Fibroblast of mammary gland (primary cell): ENCODE data around the gene NEK4.
"Not testable (repeated sequence)": the region's sequence is repeated elsewhere in the genome, so short reads cannot be mapped to it uniquely, and the experiment has no call there.

ENCODE experiments used
- DNase-seq: peaks from one replicate; pipeline ENCODE4 v3.0.0-alpha.2; 2010; ENCODE audit warnings: low read depth
- H3K4me3 ChIP-seq: 2 replicates; pipeline ENCODE4 v1.5.1; 2011; ENCODE audit warnings: low read depth, mild to moderate bottlenecking, low read length, moderate library complexity; ENCODE audit not compliant: control insufficient read depth
- CTCF ChIP-seq: conservative IDR thresholded peaks from 2 replicates; pipeline ENCODE4 v1.5.1; 2011; ENCODE audit warnings: low read depth, low read length, inconsistent platforms; ENCODE audit not compliant: control insufficient read depth, insufficient read depth

NEK4 gene

DNA sequence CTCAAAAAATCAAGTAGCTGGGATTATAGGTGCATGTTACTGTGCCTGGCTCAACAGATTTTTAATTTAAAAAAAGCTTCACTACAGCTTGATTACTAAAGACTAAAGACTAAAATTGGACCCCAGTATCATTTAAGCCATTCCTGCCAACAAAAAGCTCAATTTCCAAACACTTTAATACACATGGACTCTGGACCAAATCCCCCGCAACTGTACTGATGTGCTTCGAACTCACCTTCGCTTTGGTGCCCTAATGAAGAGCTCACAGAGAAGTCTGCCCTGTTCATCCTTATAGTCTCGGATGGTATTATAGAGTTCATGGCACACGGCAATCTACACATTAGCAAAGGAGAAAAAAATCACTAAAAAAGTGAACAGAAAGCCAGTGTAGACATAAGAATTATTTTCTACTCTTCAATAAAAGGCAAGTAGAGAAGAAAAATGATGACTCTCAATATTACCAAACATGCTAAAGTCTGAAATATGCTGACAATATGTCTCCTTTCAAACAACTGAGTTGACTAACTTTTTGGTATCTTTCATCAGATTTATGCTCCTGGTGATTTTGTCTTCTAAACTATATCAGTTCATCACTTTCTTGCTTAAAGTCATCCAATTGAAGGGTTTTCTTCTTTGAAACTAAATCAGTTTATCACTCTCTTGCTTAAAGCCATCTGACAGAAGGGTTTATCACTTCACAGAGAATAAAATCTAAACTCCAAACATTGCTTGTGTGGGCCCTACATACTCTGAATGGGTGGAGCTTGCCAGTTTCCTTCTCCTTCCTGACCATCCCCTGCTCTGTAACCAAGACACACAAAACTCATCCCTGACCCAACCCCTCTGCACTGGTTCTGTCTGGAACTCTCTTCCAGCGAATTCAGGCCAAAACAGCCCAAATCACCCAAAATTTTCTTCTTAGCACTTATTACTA lies 92.2 kb downstream of the NEK4 start:
- TF ChIP-seq CTCF: no peak
- H3K4me3 ChIP-seq: no peak overlapping the region
- DNase-seq: no peak

- DNase-seq: not testable (repeated sequence)
Measured at GRCh38 chr3:52676201-52676600, 94.5 kb downstream of the NEK4 start.

GRCh38 chr3:52671676-52672075 lies 99.1 kb downstream of the NEK4 start:
- TF ChIP-seq CTCF: no peak
- no peak overlapping the region for H3K4me3 ChIP-seq
- no peak for DNase-seq

More at GRCh38 chr3:52676201-52676600, 94.5 kb downstream of the NEK4 start:
- not testable (repeated sequence) for H3K4me3 ChIP-seq

- H3K4me3 ChIP-seq: no peak overlapping the region
- DNase-seq: peak; percentile 100
- TF ChIP-seq CTCF: no peak
Measured at GRCh38 chr3:52670621-52671521, 99.9 kb downstream of the NEK4 start.

GRCh38 chr3:52663098-52663497 lies 107.6 kb downstream of the NEK4 start:
- H3K4me3 ChIP-seq: no peak overlapping the region
- no peak for DNase-seq
- TF ChIP-seq CTCF: no peak

GRCh38 chr3:52660046-52660445 lies 110.7 kb downstream of the NEK4 start:
- TF ChIP-seq CTCF: no peak
- no peak for DNase-seq
- no peak overlapping the region for H3K4me3 ChIP-seq
